Measurements from ENCODE around the gene TANC2.

The TANC2 gene

GRCh38 chr17:63015824-63016223 is 49.8 kb downstream of the TANC2 start:
- no peak for DNase-seq

Measured in NCI-H510A (cell line).